ENCODE results near the gene TMC5.

The TMC5 gene

DNA sequence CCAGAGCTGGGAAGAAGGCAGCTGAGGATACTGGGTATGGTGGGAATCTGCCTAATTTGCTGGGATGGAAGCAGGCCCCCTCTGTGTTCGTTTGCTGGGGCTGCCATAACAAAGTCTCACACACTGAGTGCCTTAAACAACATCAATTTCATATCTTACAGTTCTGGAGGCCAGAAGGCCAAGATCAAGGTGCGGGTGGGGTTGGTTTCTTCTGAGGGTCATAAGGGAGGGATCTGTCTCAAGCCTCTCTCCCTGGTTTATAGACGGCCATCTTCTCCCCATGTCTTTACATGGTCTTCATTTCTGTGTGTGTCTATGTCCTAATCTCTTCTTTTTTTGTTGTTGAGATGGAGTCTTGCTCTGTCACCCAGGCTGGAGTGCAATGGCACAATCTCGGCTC lies 68.4 kb downstream of the TMC5 start:
- no peak for DNase-seq (ENCODE audit: extremely low read depth, low read depth)
- H3K4me3 ChIP-seq (replicated peaks; ENCODE audit: low read depth, low read length): no peak overlapping the region
- TF ChIP-seq, protein P1, sequence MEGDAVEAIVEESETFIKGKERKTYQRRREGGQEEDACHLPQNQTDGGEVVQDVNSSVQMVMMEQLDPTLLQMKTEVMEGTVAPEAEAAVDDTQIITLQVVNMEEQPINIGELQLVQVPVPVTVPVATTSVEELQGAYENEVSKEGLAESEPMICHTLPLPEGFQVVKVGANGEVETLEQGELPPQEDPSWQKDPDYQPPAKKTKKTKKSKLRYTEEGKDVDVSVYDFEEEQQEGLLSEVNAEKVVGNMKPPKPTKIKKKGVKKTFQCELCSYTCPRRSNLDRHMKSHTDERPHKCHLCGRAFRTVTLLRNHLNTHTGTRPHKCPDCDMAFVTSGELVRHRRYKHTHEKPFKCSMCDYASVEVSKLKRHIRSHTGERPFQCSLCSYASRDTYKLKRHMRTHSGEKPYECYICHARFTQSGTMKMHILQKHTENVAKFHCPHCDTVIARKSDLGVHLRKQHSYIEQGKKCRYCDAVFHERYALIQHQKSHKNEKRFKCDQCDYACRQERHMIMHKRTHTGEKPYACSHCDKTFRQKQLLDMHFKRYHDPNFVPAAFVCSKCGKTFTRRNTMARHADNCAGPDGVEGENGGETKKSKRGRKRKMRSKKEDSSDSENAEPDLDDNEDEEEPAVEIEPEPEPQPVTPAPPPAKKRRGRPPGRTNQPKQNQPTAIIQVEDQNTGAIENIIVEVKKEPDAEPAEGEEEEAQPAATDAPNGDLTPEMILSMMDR (IDR thresholded peaks at IDR 0.05; ENCODE audit: low read depth, low read length, missing control alignments): no peak

DNA sequence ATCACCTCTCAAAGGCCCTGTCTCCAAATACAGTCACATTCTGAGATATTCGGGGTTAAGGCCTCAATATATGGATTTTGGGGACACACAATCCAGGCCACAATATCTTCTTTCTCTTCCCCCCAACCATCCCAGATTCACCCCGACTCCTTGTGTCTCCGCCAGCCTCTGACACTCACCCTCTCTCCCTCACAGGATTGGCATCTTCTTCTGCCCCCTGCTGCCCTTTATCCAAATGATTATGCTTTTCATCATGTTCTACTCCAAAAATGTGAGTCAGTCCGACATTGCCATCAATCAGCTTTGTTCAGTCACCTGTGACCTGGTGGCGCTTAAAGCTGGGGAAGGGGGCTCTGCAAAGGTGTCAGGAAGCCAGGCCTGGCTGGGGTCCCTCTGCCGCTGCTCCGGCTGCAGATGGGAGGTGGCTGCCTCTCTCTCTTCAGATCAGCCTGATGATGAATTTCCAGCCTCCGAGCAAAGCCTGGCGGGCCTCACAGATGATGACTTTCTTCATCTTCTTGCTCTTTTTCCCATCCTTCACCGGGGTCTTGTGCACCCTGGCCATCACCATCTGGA lies 69.2 kb downstream of the TMC5 start:
- DNase-seq (ENCODE audit: extremely low read depth, low read depth): no peak
- no peak overlapping the region for H3K4me3 ChIP-seq (replicated peaks; ENCODE audit: low read depth, low read length)
- TF ChIP-seq, protein P1 (IDR thresholded peaks at IDR 0.05; ENCODE audit: low read depth, low read length, missing control alignments): no peak

DNA sequence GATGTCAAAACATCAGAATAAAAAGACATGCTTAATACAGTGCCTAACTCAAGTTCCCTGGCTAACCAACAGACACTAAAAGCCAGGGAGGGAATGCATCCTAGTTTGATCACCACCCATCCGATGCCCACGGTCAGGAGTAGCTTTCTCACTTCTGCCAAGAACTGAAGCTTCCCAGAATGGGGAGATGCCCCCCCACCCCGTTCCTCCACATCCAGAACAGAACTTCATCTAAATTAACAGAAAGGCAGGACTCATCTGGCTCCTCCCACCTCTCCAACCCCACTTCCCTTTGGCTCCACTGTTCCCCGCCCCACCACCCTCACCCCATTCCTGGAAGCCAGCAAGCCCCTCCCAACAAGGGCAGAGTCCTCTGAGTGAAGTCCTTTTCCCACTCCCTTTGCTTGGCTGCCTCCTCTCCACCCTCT lies 70.5 kb downstream of the TMC5 start:
- TF ChIP-seq, protein P1 (IDR thresholded peaks at IDR 0.05; ENCODE audit: low read depth, low read length, missing control alignments): no peak
- DNase-seq (ENCODE audit: extremely low read depth, low read depth): no peak
- no peak overlapping the region for H3K4me3 ChIP-seq (replicated peaks; ENCODE audit: low read depth, low read length)

DNA sequence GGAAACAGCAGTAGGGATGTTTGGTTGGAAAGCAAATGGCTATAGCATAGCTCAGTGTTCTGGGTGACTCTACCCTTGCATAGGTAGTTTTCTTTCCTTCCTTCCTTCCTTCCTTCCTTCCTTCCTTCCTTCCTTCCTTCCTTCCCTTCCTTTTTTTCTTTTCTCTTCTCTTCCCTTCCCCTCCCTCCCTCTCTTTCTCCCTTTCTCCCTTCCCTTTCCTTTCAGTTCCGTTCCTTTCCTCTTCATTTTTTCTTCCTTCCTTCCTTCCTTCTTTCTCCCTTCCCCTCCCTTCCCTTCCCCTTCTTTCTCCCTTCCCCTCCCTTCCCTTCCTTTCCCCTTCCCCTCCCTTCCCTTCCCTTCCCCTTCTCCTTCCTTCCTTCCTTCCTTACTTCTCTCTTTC lies 72.9 kb downstream of the TMC5 start:
- H3K4me3 ChIP-seq (replicated peaks; ENCODE audit: low read depth, low read length): no peak overlapping the region
- TF ChIP-seq, protein P1 (IDR thresholded peaks at IDR 0.05; ENCODE audit: low read depth, low read length, missing control alignments): no peak
- no peak for DNase-seq (ENCODE audit: extremely low read depth, low read depth)

DNA sequence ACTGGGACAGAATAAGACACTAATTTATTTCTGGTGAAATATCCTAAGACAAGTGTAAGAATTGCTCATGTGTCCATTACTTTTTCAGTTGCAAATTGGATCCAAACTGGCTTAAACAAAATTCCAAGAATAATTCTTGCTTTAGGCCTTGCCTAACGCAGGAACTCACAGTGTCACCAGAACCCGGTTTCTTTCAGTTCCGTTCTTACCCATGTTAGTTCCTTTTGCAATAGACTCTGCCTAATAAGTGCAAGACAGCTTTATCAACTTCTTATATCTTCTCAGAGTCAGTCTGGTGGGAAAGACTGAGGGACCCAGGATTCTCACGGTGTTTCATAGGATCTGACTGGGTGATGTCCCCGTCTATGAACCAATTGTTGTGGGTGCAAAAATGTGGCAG lies 79.5 kb downstream of the TMC5 start:
- no peak overlapping the region for H3K4me3 ChIP-seq (replicated peaks; ENCODE audit: low read depth, low read length)
- DNase-seq (ENCODE audit: extremely low read depth, low read depth): no peak
- TF ChIP-seq, protein P1 (IDR thresholded peaks at IDR 0.05; ENCODE audit: low read depth, low read length, missing control alignments): no peak

DNA sequence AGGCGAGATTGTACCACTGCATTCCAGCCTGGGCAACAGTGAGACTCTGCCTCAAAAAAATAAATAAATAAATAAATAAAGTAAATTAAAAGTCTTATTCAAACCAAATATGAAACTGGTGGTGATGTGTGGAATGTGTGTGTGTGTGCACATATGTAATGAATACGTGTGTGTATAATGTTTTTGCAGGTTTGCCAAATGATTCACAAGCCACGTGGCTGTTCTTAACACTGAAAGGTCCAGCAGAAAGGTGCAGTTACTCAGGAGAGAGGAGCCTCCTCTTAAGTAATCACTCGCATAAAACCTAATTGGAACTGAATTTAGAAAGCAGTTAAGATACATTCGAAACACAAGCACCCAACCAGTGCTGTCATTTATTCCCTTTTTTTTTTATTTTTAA lies 81.3 kb downstream of the TMC5 start:
- TF ChIP-seq, protein P1 (IDR thresholded peaks at IDR 0.05; ENCODE audit: low read depth, low read length, missing control alignments): no peak
- no peak for DNase-seq (ENCODE audit: extremely low read depth, low read depth)
- no peak overlapping the region for H3K4me3 ChIP-seq (replicated peaks; ENCODE audit: low read depth, low read length)

DNA sequence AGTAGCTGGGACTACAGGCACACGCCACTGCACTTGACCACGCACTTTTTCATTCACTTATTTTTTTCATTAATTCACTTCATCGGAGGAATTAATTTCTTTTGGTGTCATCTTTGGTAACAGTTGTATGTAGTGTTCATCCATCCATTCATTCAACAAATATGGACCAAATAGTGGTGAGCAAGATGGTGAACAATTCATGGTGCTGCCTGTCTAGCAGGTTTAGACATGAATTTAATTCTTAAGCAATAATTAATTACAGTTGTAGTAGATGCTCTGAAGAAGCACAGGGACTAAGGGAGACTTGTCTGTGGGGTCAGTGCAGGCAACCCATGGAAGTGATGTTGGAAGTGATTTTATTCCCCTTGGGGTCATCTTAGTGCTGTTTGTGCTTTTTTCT lies 81.8 kb downstream of the TMC5 start:
- TF ChIP-seq, protein P1 (IDR thresholded peaks at IDR 0.05; ENCODE audit: low read depth, low read length, missing control alignments): no peak
- no peak overlapping the region for H3K4me3 ChIP-seq (replicated peaks; ENCODE audit: low read depth, low read length)
- DNase-seq (ENCODE audit: extremely low read depth, low read depth): no peak
